OCI-LY7 (cell line): ENCODE measurements around the gene SLC5A8. TPM values are rescaled to one million over a fixed set of nuclear protein-coding genes. Genes with fewer than 3 reads are reported as not detected.

Experiments used
- BruUV-seq: library from RNA; stranded (reverse); fragments of 400-500 nt; replicated peaks from 2 replicates; lab custom pipeline; 2021; lab: Mats Ljungman, UMichigan
- CTCF ChIA-PET: fragments of 300-600 bp; sonication (Branson Sonifier 250); formaldehyde crosslinking; loops from one replicate; lab custom pipeline; 2022; ENCODE audit warnings: antibody characterized with exemption; ENCODE audit not compliant: unreplicated experiment; lab: Charles Lee
- POLR2A ChIA-PET: fragments of 300-600 bp; sonication (Branson Sonifier 250); formaldehyde crosslinking; loops from one replicate; lab custom pipeline; 2022; ENCODE audit warnings: antibody characterized with exemption; lab: Charles Lee
- DNase-seq: peaks from one replicate; pipeline ENCODE4 v3.0.0-alpha.2; 2015; ENCODE audit warnings: low spot score
- H2AFZ ChIP-seq: fragments of 200-600 bp; sonication (generic), shearing (Covaris generic); 2 replicates; pipeline ENCODE4 v1.6.1; 2014; ENCODE audit warnings: mild to moderate bottlenecking, antibody characterized with exemption, low read length, moderate library complexity
- H3K27ac ChIP-seq: fragments of 200-600 bp; sonication (generic); 2 replicates; pipeline ENCODE4 v1.5.1; 2014; ENCODE audit warnings: mixed run types, low read depth, mild to moderate bottlenecking, moderate library complexity, low read length, inconsistent platforms; ENCODE audit not compliant: poor library complexity, severe bottlenecking
- H3K36me3 ChIP-seq: fragments of 200-600 bp; sonication (generic); 2 replicates; pipeline ENCODE4 v1.6.1; 2014; ENCODE audit warnings: mild to moderate bottlenecking, antibody characterized with exemption, low read length, moderate library complexity, mixed read lengths; ENCODE audit not compliant: insufficient read depth
- H3K4me1 ChIP-seq: fragments of 200-600 bp; sonication (generic); 2 replicates; pipeline ENCODE4 v1.5.1; 2014; ENCODE audit warnings: mild to moderate bottlenecking, low read length; ENCODE audit not compliant: insufficient read depth, poor library complexity, severe bottlenecking
- H3K4me2 ChIP-seq: fragments of 200-600 bp; sonication (generic); 2 replicates; pipeline ENCODE4 v1.6.1; 2014; ENCODE audit warnings: mild to moderate bottlenecking, low read length
- H3K4me3 ChIP-seq: fragments of 200-600 bp; sonication (generic); 2 replicates; pipeline ENCODE4 v1.5.1; 2014; ENCODE audit warnings: mild to moderate bottlenecking, low read depth, low read length; ENCODE audit not compliant: poor library complexity, severe bottlenecking
- H3K79me2 ChIP-seq: fragments of 200-600 bp; sonication (generic); 2 replicates; pipeline ENCODE4 v1.6.1; 2016; ENCODE audit warnings: low read depth, mild to moderate bottlenecking, low read length, moderate library complexity, mixed read lengths; ENCODE audit not compliant: insufficient read depth
- H3K9me2 ChIP-seq: fragments of 200-600 bp; sonication (generic); 2 replicates; pipeline ENCODE4 v1.6.1; 2016; ENCODE audit warnings: mild to moderate bottlenecking, low read length, mixed read lengths; ENCODE audit not compliant: insufficient read depth
- H3K9me3 ChIP-seq: fragments of 200-600 bp; sonication (generic); 2 replicates; pipeline ENCODE4 v1.6.1; 2014; ENCODE audit warnings: mild to moderate bottlenecking, mixed run types, low read length, mixed read lengths
- H4K20me1 ChIP-seq: fragments of 200-600 bp; sonication (generic); 2 replicates; pipeline ENCODE4 v1.6.1; 2014; ENCODE audit warnings: mild to moderate bottlenecking, antibody characterized with exemption, low read length, moderate library complexity, mixed read lengths; ENCODE audit not compliant: insufficient read depth
- CTCF ChIP-seq: fragments of 200-600 bp; sonication (generic); conservative IDR thresholded peaks from 2 replicates; pipeline ENCODE4 v1.5.1; 2014; ENCODE audit warnings: mild to moderate bottlenecking, antibody characterized with exemption, low read length, moderate library complexity, mixed read lengths
- EZH2phosphoT487 ChIP-seq: fragments of 200-600 bp; sonication (generic); IDR thresholded peaks from 2 replicates; pipeline ENCODE4 v1.6.1; 2018; ENCODE audit warnings: low read depth, borderline replicate concordance, mild to moderate bottlenecking, mixed run types, antibody characterized with exemption, low read length, moderate library complexity, mixed read lengths
- intact Hi-C: fragments of 100-400 bp; cut with micrococcal nuclease; formaldehyde crosslinking; loops from one replicate; pipeline ENCODE4 v1.10.0; 2022; ENCODE audit not compliant: unreplicated experiment
- total RNA-seq, 2 experiments: library from RNA; depleted of rRNA in 1 of 2; stranded (reverse); fragments of >200 nt in 1 of 2; shearing (Covaris generic) in 1 of 2; gene quantifications; 2 replicates each; pipeline ENCODE4 v1.2.3, GENCODE V29; 2014 to 2022

The SLC5A8 gene
- total RNA-seq, 2 experiments from 2014 or later = not detected

- POLR2A ChIA-PET = no interaction called here
- TF ChIP-seq CTCF (no peak), EZH2phosphoT487 (no peak)
- Histone ChIP-seq H3K27ac (no peak overlapping the region), H3K9me2 (no peaks in the 10 kb centered on the region), H3K4me1 (no peaks in the 10 kb centered on the region), H4K20me1 (no peaks in the 10 kb centered on the region), H3K79me2 (no peaks in the 10 kb centered on the region), H3K4me2 (no peak overlapping the region), H3K4me3 (no peak overlapping the region), H3K36me3 (no peaks in the 10 kb centered on the region), H2AFZ (no peak overlapping the region), H3K9me3 (no peaks in the 10 kb centered on the region)
- CTCF ChIA-PET = no interaction called here
- BruUV-seq = no TSS peak
- no peak for DNase-seq
- intact Hi-C loops = no loop called here
Observed at GRCh38 chr12:101127521-101128219, 82.4 kb downstream of the SLC5A8 start.

GRCh38 chr12:101117842-101118241, 92.2 kb downstream of the SLC5A8 start:
- H3K79me2 ChIP-seq = no peaks in the 10 kb centered on the region
- no TSS peak for BruUV-seq
- CTCF ChIA-PET = no interaction called here
- H2AFZ ChIP-seq = no peak overlapping the region
- no peak for TF ChIP-seq CTCF
- no peak for TF ChIP-seq EZH2phosphoT487
- no peaks in the 10 kb centered on the region for H3K9me2 ChIP-seq
- no peak overlapping the region for H3K4me2 ChIP-seq
- H3K4me3 ChIP-seq = no peak overlapping the region
- intact Hi-C loops = no loop called here
- no peaks in the 10 kb centered on the region for H3K4me1 ChIP-seq
- no peaks in the 10 kb centered on the region for H3K36me3 ChIP-seq
- no peaks in the 10 kb centered on the region for H4K20me1 ChIP-seq
- DNase-seq = no peak
- POLR2A ChIA-PET = no interaction called here
- no peak overlapping the region for H3K27ac ChIP-seq
- H3K9me3 ChIP-seq = no peaks in the 10 kb centered on the region

GRCh38 chr12:101116911-101117310, 93.1 kb downstream of the SLC5A8 start:
- Histone ChIP-seq H2AFZ (no peak overlapping the region), H3K9me3 (no peaks in the 10 kb centered on the region), H3K79me2 (no peaks in the 10 kb centered on the region), H4K20me1 (no peaks in the 10 kb centered on the region), H3K4me3 (no peak overlapping the region), H3K36me3 (no peaks in the 10 kb centered on the region), H3K9me2 (no peaks in the 10 kb centered on the region), H3K27ac (no peak overlapping the region), H3K4me2 (no peak overlapping the region), H3K4me1 (no peaks in the 10 kb centered on the region)
- no peak for DNase-seq
- no TSS peak for BruUV-seq
- CTCF ChIA-PET = no interaction called here
- POLR2A ChIA-PET = interaction anchor here (0.5 kb wide), 1 partner anchor 1015 kb away, joined by 3 read pairs; no protein-coding TSS in a partner anchor
- no peak for TF ChIP-seq EZH2phosphoT487
- TF ChIP-seq CTCF = no peak
- intact Hi-C loops = no loop called here
